Trophoblast cell (in vitro differentiated cells and primary cell): ENCODE results near the gene SYCP3.

Source experiments
- DNase-seq, 2 donors: peaks; one replicate each; pipeline ENCODE4 v3.0.0-alpha.2; 2016
- H2AFZ ChIP-seq: 2 replicates; pipeline ENCODE4 v1.6.1; 2013; ENCODE audit warnings: low read length, moderate library complexity, mild to moderate bottlenecking; ENCODE audit not compliant: insufficient read depth, poor library complexity
- H2AK5ac ChIP-seq: 2 replicates; pipeline ENCODE4 v1.6.1; 2013; ENCODE audit warnings: mild to moderate bottlenecking, low read length
- H2BK120ac ChIP-seq: 2 replicates; pipeline ENCODE4 v1.6.1; 2013; ENCODE audit warnings: low read length, mild to moderate bottlenecking, moderate library complexity; ENCODE audit not compliant: insufficient read depth, poor library complexity
- H2BK12ac ChIP-seq: 2 replicates; pipeline ENCODE4 v1.6.1; 2013; ENCODE audit warnings: mild to moderate bottlenecking, low read length, moderate library complexity
- H2BK5ac ChIP-seq: 2 replicates; pipeline ENCODE4 v1.6.1; 2013; ENCODE audit warnings: low read length, low read depth, moderate library complexity, mild to moderate bottlenecking; ENCODE audit not compliant: poor library complexity
- H3K14ac ChIP-seq: 2 replicates; pipeline ENCODE4 v1.6.1; 2013; ENCODE audit warnings: mild to moderate bottlenecking, low read length
- H3K18ac ChIP-seq: 2 replicates; pipeline ENCODE4 v1.6.1; 2013; ENCODE audit warnings: mild to moderate bottlenecking, low read length
- H3K23ac ChIP-seq: 2 replicates; pipeline ENCODE4 v1.6.1; 2013; ENCODE audit warnings: low read length
- H3K27ac ChIP-seq: 2 replicates; pipeline ENCODE4 v1.5.1; 2013; ENCODE audit warnings: low read depth, mild to moderate bottlenecking, inconsistent platforms, low read length, moderate library complexity
- H3K27me3 ChIP-seq: 2 replicates; pipeline ENCODE4 v1.6.1; 2013; ENCODE audit warnings: inconsistent platforms, mild to moderate bottlenecking, low read length, moderate library complexity; ENCODE audit not compliant: insufficient read depth
- H3K36me3 ChIP-seq, 2 experiments: 1 replicate in 1 of 2; 2 replicates in 1 of 2; pipeline ENCODE4 v1.6.1; 2013; ENCODE audit warnings: low read length in 2 of 2, mild to moderate bottlenecking in 2 of 2, moderate library complexity in 1 of 2; ENCODE audit not compliant: insufficient read depth in 2 of 2, control insufficient read depth in 1 of 2
- H3K4ac ChIP-seq: 2 replicates; pipeline ENCODE4 v1.6.1; 2013; ENCODE audit warnings: low read depth, mild to moderate bottlenecking, low read length, moderate library complexity
- H3K4me1 ChIP-seq, 2 experiments: 1 replicate in 1 of 2; 2 replicates in 1 of 2; pipeline ENCODE4 v1.6.1; 2013; ENCODE audit warnings: low read length in 2 of 2, mild to moderate bottlenecking in 2 of 2, moderate library complexity in 1 of 2; ENCODE audit not compliant: insufficient read depth in 2 of 2, control insufficient read depth in 1 of 2
- H3K4me2 ChIP-seq: 2 replicates; pipeline ENCODE4 v1.6.1; 2013; ENCODE audit warnings: inconsistent platforms, mild to moderate bottlenecking, low read length, moderate library complexity
- H3K4me3 ChIP-seq: 2 replicates; pipeline ENCODE4 v1.5.1; 2013; ENCODE audit warnings: mild to moderate bottlenecking, low read depth, low read length, inconsistent platforms
- H3K79me1 ChIP-seq: one replicate; pipeline ENCODE4 v1.6.1; 2013; ENCODE audit warnings: low read length
- H3K79me2 ChIP-seq: 2 replicates; pipeline ENCODE4 v1.6.1; 2013; ENCODE audit warnings: low read length, mild to moderate bottlenecking; ENCODE audit not compliant: control insufficient read depth, insufficient read depth, poor library complexity
- H3K9ac ChIP-seq: 2 replicates; pipeline ENCODE4 v1.6.1; 2013; ENCODE audit warnings: mild to moderate bottlenecking, low read length
- H3K9me3 ChIP-seq: 2 replicates; pipeline ENCODE4 v1.6.1; 2013; ENCODE audit warnings: low read depth, mild to moderate bottlenecking, control low read depth, inconsistent platforms, low read length; ENCODE audit not compliant: insufficient read depth
- H4K12ac ChIP-seq: 2 replicates; pipeline ENCODE4 v1.6.1; 2013; ENCODE audit warnings: low read depth, mild to moderate bottlenecking, low read length, moderate library complexity
- H4K8ac ChIP-seq: 2 replicates; pipeline ENCODE4 v1.6.1; 2013; ENCODE audit warnings: low read depth, mild to moderate bottlenecking, low read length, moderate library complexity
- H4K91ac ChIP-seq: one replicate; pipeline ENCODE4 v1.6.1; 2013; ENCODE audit warnings: low read depth, mild to moderate bottlenecking, low read length, moderate library complexity
- WGBS: extraction: QIAGEN DNeasy Blood & Tissue Kit; methylation state at CpG from one replicate; pipeline ENCODE4 v1.1.7; 2013; ENCODE audit warnings: missing lambda C conversion rate; ENCODE audit not compliant: insufficient read length, insufficient coverage; ENCODE audit errors: extremely low coverage; 5-methylcytosine and 5-hydroxymethylcytosine counted together

SYCP3 gene

DNA sequence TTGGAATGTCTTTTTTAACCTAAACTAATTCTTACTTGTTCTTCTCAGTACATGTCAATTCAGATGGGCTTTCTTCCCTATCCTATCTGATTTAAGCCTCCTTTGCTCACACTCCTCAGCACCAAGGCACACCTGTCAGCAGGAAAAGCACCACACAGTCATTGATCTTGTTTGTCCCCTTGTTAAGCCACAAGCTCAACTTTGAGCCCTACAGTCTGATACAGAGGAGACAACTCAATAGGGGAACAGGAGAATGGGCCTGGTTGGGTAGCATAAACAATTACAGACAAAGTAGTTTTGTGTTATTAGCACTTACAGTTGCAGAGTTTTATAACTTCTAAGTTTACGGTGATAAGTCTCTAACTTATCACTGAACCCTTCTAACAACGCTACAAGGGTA, 29.5 kb upstream of the SYCP3 start:
- DNase-seq: no peak
- Histone ChIP-seq H2BK120ac (no peak overlapping the region), H4K12ac (no peak overlapping the region), H4K8ac (no peak overlapping the region), H4K91ac (no peak overlapping the region), H3K79me1 (no peaks in the 10 kb centered on the region), H3K14ac (no peak overlapping the region), H3K36me3 (peaks cover 3 to 4% of the 10 kb centered on the region in 2 experiments), H3K4ac (no peak overlapping the region), H2BK12ac (no peak overlapping the region), H3K27ac (no peak overlapping the region), H3K9me3 (no peaks in the 10 kb centered on the region), H2BK5ac (no peak overlapping the region), H3K4me2 (no peak overlapping the region), H3K23ac (no peak overlapping the region), H3K18ac (no peak overlapping the region), H3K9ac (no peak overlapping the region), H3K4me3 (no peak overlapping the region), H3K4me1 (no peaks in the 10 kb centered on the region), H2AK5ac (no peak overlapping the region), H3K79me2 (no peaks in the 10 kb centered on the region), H3K27me3 (no peaks in the 10 kb centered on the region), H2AFZ (no peak overlapping the region)
- WGBS: no CpG with 5 or more reads among the region's 2 CpGs

DNA sequence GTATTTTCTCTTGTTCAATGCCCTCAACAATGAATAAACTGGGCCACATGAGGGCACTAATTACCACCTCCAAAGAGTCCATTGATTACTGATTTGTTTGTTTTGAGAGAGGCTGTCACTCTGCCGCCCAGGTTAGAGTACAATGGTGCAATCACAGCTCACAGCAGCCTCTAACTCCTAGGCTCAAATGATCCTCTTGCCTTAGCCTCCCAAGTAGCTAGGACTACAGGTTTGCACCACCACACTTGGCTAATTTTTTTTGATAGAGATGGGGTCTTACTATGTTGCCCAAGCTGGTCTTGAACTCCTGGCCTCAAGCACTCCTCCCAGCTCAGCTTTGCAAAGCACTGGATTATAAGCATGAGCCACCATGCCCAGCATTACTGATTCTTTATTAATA, 28.3 kb upstream of the SYCP3 start:
- Histone ChIP-seq H4K12ac (no peak overlapping the region), H3K27me3 (no peaks in the 10 kb centered on the region), H3K36me3 (peaks cover 3 to 6% of the 10 kb centered on the region in 2 experiments), H2AK5ac (no peak overlapping the region), H3K4ac (no peak overlapping the region), H3K9ac (no peak overlapping the region), H2BK120ac (no peak overlapping the region), H2AFZ (no peak overlapping the region), H3K79me1 (no peaks in the 10 kb centered on the region), H3K4me3 (no peak overlapping the region), H3K4me2 (no peak overlapping the region), H3K27ac (no peak overlapping the region), H3K79me2 (no peaks in the 10 kb centered on the region), H3K18ac (no peak overlapping the region), H2BK12ac (no peak overlapping the region), H2BK5ac (no peak overlapping the region), H3K14ac (no peak overlapping the region), H4K8ac (no peak overlapping the region), H3K4me1 (peaks cover 0 to 2% of the 10 kb centered on the region in 2 experiments), H3K9me3 (no peaks in the 10 kb centered on the region), H4K91ac (no peak overlapping the region), H3K23ac (no peak overlapping the region)
- no peak for DNase-seq
- WGBS: no CpG with 5 or more reads among the region's 1 CpG

- H3K4me2 ChIP-seq: no peak overlapping the region
- no peaks in the 10 kb centered on the region for H3K79me2 ChIP-seq
- H2AFZ ChIP-seq: no peak overlapping the region
- no peak overlapping the region for H2AK5ac ChIP-seq
- H3K4me1 ChIP-seq: peaks cover 0 to 2% of the 10 kb centered on the region in 2 experiments
- H2BK5ac ChIP-seq: no peak overlapping the region
- H3K23ac ChIP-seq: no peak overlapping the region
- H3K9me3 ChIP-seq: no peaks in the 10 kb centered on the region
- peak; percentile 68 to 87 for DNase-seq
- H2BK120ac ChIP-seq: no peak overlapping the region
- no peak overlapping the region for H3K9ac ChIP-seq
- H3K27ac ChIP-seq: no peak overlapping the region
- no peak overlapping the region for H3K4me3 ChIP-seq
- no peaks in the 10 kb centered on the region for H3K79me1 ChIP-seq
- no peak overlapping the region for H3K4ac ChIP-seq
- WGBS: no CpG with 5 or more reads among the region's 5 CpGs
- H3K36me3 ChIP-seq: peaks cover 3 to 6% of the 10 kb centered on the region in 2 experiments
- H4K12ac ChIP-seq: no peak overlapping the region
- H3K14ac ChIP-seq: no peak overlapping the region
- no peak overlapping the region for H4K8ac ChIP-seq
- H3K27me3 ChIP-seq: no peaks in the 10 kb centered on the region
- H3K18ac ChIP-seq: no peak overlapping the region
- H2BK12ac ChIP-seq: no peak overlapping the region
- no peak overlapping the region for H4K91ac ChIP-seq
These were observed 25.0 kb upstream of the SYCP3 start for GRCh38 chr12:101764051-101764792.

- no peaks in the 10 kb centered on the region for H3K79me1 ChIP-seq
- no peak overlapping the region for H3K9ac ChIP-seq
- H3K27me3 ChIP-seq: no peaks in the 10 kb centered on the region
- H2BK120ac ChIP-seq: peak overlapping the region; percentile 57
- no CpG with 5 or more reads among the region's 6 CpGs for WGBS
- H3K4ac ChIP-seq: no peak overlapping the region
- H3K27ac ChIP-seq: no peak overlapping the region
- H3K9me3 ChIP-seq: no peaks in the 10 kb centered on the region
- no peak overlapping the region for H2BK12ac ChIP-seq
- H3K79me2 ChIP-seq: no peaks in the 10 kb centered on the region
- no peak overlapping the region for H3K4me2 ChIP-seq
- no peak for DNase-seq
- no peak overlapping the region for H2AFZ ChIP-seq
- no peak overlapping the region for H3K23ac ChIP-seq
- H2BK5ac ChIP-seq: no peak overlapping the region
- no peak overlapping the region for H3K14ac ChIP-seq
- H4K91ac ChIP-seq: no peak overlapping the region
- no peak overlapping the region for H4K12ac ChIP-seq
- H3K18ac ChIP-seq: no peak overlapping the region
- peaks cover 3 to 8% of the 10 kb centered on the region in 2 experiments for H3K36me3 ChIP-seq
- H3K4me1 ChIP-seq: peaks cover 0 to 2% of the 10 kb centered on the region in 2 experiments
- no peak overlapping the region for H3K4me3 ChIP-seq
- no peak overlapping the region for H4K8ac ChIP-seq
- no peak overlapping the region for H2AK5ac ChIP-seq
These were observed 24.1 kb upstream of the SYCP3 start for GRCh38 chr12:101763246-101763931.
